Measurements from ENCODE around the gene CD163.

CD163 gene

GRCh38 chr12:7502612-7503011 is 965 bp downstream of the CD163 start:
- Histone ChIP-seq H3K27ac (ENCODE audit: poor library complexity, severe bottlenecking) (no peak overlapping the region), H3K9me3 (ENCODE audit: severe bottlenecking) (no peaks in the 10 kb centered on the region), H3K4me1 (ENCODE audit: insufficient read depth, poor library complexity, severe bottlenecking) (no peaks in the 10 kb centered on the region), H3K36me3 (ENCODE audit: low read depth) (no peaks in the 10 kb centered on the region), H3K27me3 (ENCODE audit: insufficient read depth, poor library complexity, severe bottlenecking) (no peaks in the 10 kb centered on the region), H3K4me3 (ENCODE audit: severe bottlenecking) (no peak overlapping the region)
- ATAC-seq (ENCODE audit: low read depth) (no peak), DNase-seq (ENCODE audit: low spot score) (no peak)
- TF ChIP-seq CTCF (IDR thresholded peaks at IDR 0.05; ENCODE audit: poor library complexity, severe bottlenecking) = no peak

- 0 out of 3 replicates have a peak, but pooled peaks have one; percentile 14 for ATAC-seq (ENCODE audit: low read depth)
- Histone ChIP-seq H3K4me1 (ENCODE audit: insufficient read depth, poor library complexity, severe bottlenecking) (no peaks in the 10 kb centered on the region), H3K27ac (ENCODE audit: poor library complexity, severe bottlenecking) (no peak overlapping the region), H3K9me3 (ENCODE audit: severe bottlenecking) (no peaks in the 10 kb centered on the region), H3K4me3 (ENCODE audit: severe bottlenecking) (no peak overlapping the region), H3K36me3 (ENCODE audit: low read depth) (no peaks in the 10 kb centered on the region), H3K27me3 (ENCODE audit: insufficient read depth, poor library complexity, severe bottlenecking) (no peaks in the 10 kb centered on the region)
- no peak for TF ChIP-seq CTCF (IDR thresholded peaks at IDR 0.05; ENCODE audit: poor library complexity, severe bottlenecking)
- no peak for DNase-seq (ENCODE audit: low spot score)
These were observed 2.5 kb downstream of the CD163 start for GRCh38 chr12:7501031-7501588.

- H3K4me3 ChIP-seq (ENCODE audit: severe bottlenecking) = no peak overlapping the region
- H3K4me1 ChIP-seq (ENCODE audit: insufficient read depth, poor library complexity, severe bottlenecking) = no peaks in the 10 kb centered on the region
- no peaks in the 10 kb centered on the region for H3K36me3 ChIP-seq (ENCODE audit: low read depth)
- no peak for TF ChIP-seq CTCF (IDR thresholded peaks at IDR 0.05; ENCODE audit: poor library complexity, severe bottlenecking)
- DNase-seq (ENCODE audit: low spot score) (no peak), ATAC-seq (ENCODE audit: low read depth) (no peak)
- H3K9me3 ChIP-seq (ENCODE audit: severe bottlenecking) = no peaks in the 10 kb centered on the region
- H3K27me3 ChIP-seq (ENCODE audit: insufficient read depth, poor library complexity, severe bottlenecking) = no peaks in the 10 kb centered on the region
- H3K27ac ChIP-seq (ENCODE audit: poor library complexity, severe bottlenecking) = no peak overlapping the region
These were observed 3.9 kb downstream of the CD163 start for GRCh38 chr12:7499636-7500035.

- H3K36me3 ChIP-seq (ENCODE audit: low read depth) = no peaks in the 10 kb centered on the region
- no peak overlapping the region for H3K4me3 ChIP-seq (ENCODE audit: severe bottlenecking)
- no peaks in the 10 kb centered on the region for H3K4me1 ChIP-seq (ENCODE audit: insufficient read depth, poor library complexity, severe bottlenecking)
- no peaks in the 10 kb centered on the region for H3K9me3 ChIP-seq (ENCODE audit: severe bottlenecking)
- H3K27me3 ChIP-seq (ENCODE audit: insufficient read depth, poor library complexity, severe bottlenecking) = no peaks in the 10 kb centered on the region
- H3K27ac ChIP-seq (ENCODE audit: poor library complexity, severe bottlenecking) = no peak overlapping the region
- DNase-seq (ENCODE audit: low spot score) (no peak), ATAC-seq (ENCODE audit: low read depth) (no peak)
- TF ChIP-seq CTCF (IDR thresholded peaks at IDR 0.05; ENCODE audit: poor library complexity, severe bottlenecking) = no peak
These were observed 4.8 kb downstream of the CD163 start for GRCh38 chr12:7498809-7499208.

GRCh38 chr12:7497661-7498060 is 5.9 kb downstream of the CD163 start:
- no peak for DNase-seq (ENCODE audit: low spot score)
- Histone ChIP-seq H3K9me3 (ENCODE audit: severe bottlenecking) (no peaks in the 10 kb centered on the region), H3K27me3 (ENCODE audit: insufficient read depth, poor library complexity, severe bottlenecking) (no peaks in the 10 kb centered on the region), H3K27ac (ENCODE audit: poor library complexity, severe bottlenecking) (no peak overlapping the region), H3K36me3 (ENCODE audit: low read depth) (no peaks in the 10 kb centered on the region), H3K4me3 (ENCODE audit: severe bottlenecking) (no peak overlapping the region), H3K4me1 (ENCODE audit: insufficient read depth, poor library complexity, severe bottlenecking) (no peaks in the 10 kb centered on the region)
- no peak for ATAC-seq (ENCODE audit: low read depth)
- no peak for TF ChIP-seq CTCF (IDR thresholded peaks at IDR 0.05; ENCODE audit: poor library complexity, severe bottlenecking)

Measured in RWPE2 (cell line).